IMR-90 (cell line): ENCODE measurements around the gene SLC13A1. TPM values are rescaled to one million over a fixed set of nuclear protein-coding genes. Genes with fewer than 3 reads are reported as not detected.

Experiments
- ATAC-seq: fragments of 200-7000 bp; cut with Tn5 transposase; 2 replicates; pipeline ENCODE4 v1.9.1; 2020; ENCODE audit warnings: low read depth, mild to moderate bottlenecking, moderate library complexity
- BruUV-seq: library from RNA; stranded (reverse); fragments of 400-500 nt; replicated peaks from 2 replicates; lab custom pipeline; 2021; lab: Mats Ljungman, UMichigan
- CTCF ChIA-PET: fragments of 300-600 bp; formaldehyde crosslinking; extraction: SDS; loops from one replicate; lab custom pipeline; 2021; ENCODE audit warnings: antibody characterized with exemption; lab: Yijun Ruan, JAX
- POLR2A ChIA-PET: fragments of 300-600 bp; sonication (Branson Sonifier 250); formaldehyde crosslinking; loops from one replicate; lab custom pipeline; 2022; ENCODE audit warnings: antibody characterized with exemption; ENCODE audit not compliant: unreplicated experiment; lab: Charles Lee
- DNase-seq: peaks from one replicate; pipeline ENCODE4 v3.0.0; 2013
- H2AFZ ChIP-seq: replicated peaks from 2 replicates; pipeline ENCODE3; 2013; ENCODE audit warnings: low read length, mild to moderate bottlenecking; ENCODE audit not compliant: poor library complexity
- H2AK5ac ChIP-seq: 2 replicates; pipeline ENCODE4 v1.6.1; 2013; ENCODE audit warnings: low read depth, low read length, inconsistent platforms
- H2AK9ac ChIP-seq: replicated peaks from 2 replicates; pipeline ENCODE3; 2013; ENCODE audit warnings: mild to moderate bottlenecking, low read depth, low read length, moderate library complexity; ENCODE audit not compliant: poor library complexity
- H2BK120ac ChIP-seq: 2 replicates; pipeline ENCODE4 v1.6.1; 2013; ENCODE audit warnings: low read depth, low read length, inconsistent platforms
- H2BK15ac ChIP-seq: 3 replicates; pipeline ENCODE4 v1.6.1; 2013; ENCODE audit warnings: low read depth, low read length, inconsistent platforms
- H2BK20ac ChIP-seq: 2 replicates; pipeline ENCODE4 v1.6.1; 2013; ENCODE audit warnings: low read depth, mild to moderate bottlenecking, inconsistent platforms, low read length, moderate library complexity
- H2BK5ac ChIP-seq: 2 replicates; pipeline ENCODE4 v1.6.1; 2013; ENCODE audit warnings: mild to moderate bottlenecking, low read depth, low read length, inconsistent platforms; ENCODE audit not compliant: poor library complexity, severe bottlenecking
- H3K14ac ChIP-seq: replicated peaks from 2 replicates; pipeline ENCODE4 v1.6.1; 2013; ENCODE audit warnings: low read depth, low read length, inconsistent platforms
- H3K18ac ChIP-seq: 2 replicates; pipeline ENCODE4 v1.6.1; 2013; ENCODE audit warnings: low read depth, low read length, control low read depth
- H3K23ac ChIP-seq: 2 replicates; pipeline ENCODE4 v1.6.1; 2013; ENCODE audit warnings: low read depth, low read length, inconsistent platforms
- H3K27ac ChIP-seq: 2 replicates; pipeline ENCODE4 v1.5.1; 2013; ENCODE audit warnings: mild to moderate bottlenecking, control low read depth, low read length; ENCODE audit not compliant: insufficient read depth
- H3K27me3 ChIP-seq: 2 replicates; pipeline ENCODE4 v1.6.1; 2013; ENCODE audit warnings: low read length; ENCODE audit not compliant: control insufficient read depth, insufficient read depth
- H3K36me3 ChIP-seq: 2 replicates; pipeline ENCODE4 v1.6.1; 2013; ENCODE audit warnings: low read length, mixed read lengths; ENCODE audit not compliant: control insufficient read depth, insufficient read depth
- H3K4ac ChIP-seq: 2 replicates; pipeline ENCODE4 v1.6.1; 2013; ENCODE audit warnings: low read depth, low read length, inconsistent platforms
- H3K4me1 ChIP-seq: 2 replicates; pipeline ENCODE4 v1.6.1; 2013; ENCODE audit warnings: low read length, mixed read lengths; ENCODE audit not compliant: control insufficient read depth, insufficient read depth
- H3K4me2 ChIP-seq: 2 replicates; pipeline ENCODE4 v1.6.1; 2013; ENCODE audit warnings: low read depth, mild to moderate bottlenecking, control low read depth, low read length, moderate library complexity
- H3K4me3 ChIP-seq: 2 replicates; pipeline ENCODE4 v1.5.1; 2013; ENCODE audit warnings: low read depth, mild to moderate bottlenecking, control low read depth, low read length, moderate library complexity; ENCODE audit not compliant: insufficient read depth
- H3K56ac ChIP-seq: 2 replicates; pipeline ENCODE4 v1.6.1; 2013; ENCODE audit warnings: low read length, inconsistent platforms; ENCODE audit not compliant: insufficient read depth; ENCODE audit errors: extremely low read depth
- H3K79me1 ChIP-seq, 2 experiments: 2 replicates each; pipeline ENCODE4 v1.6.1; 2013; ENCODE audit warnings: low read length in 2 of 2, inconsistent platforms in 1 of 2, low read depth in 1 of 2
- H3K9ac ChIP-seq: 2 replicates; pipeline ENCODE4 v1.6.1; 2013; ENCODE audit warnings: low read depth, low read length, control low read depth
- H3K9me1 ChIP-seq: 2 replicates; pipeline ENCODE4 v1.6.1; 2013; ENCODE audit warnings: low read length, inconsistent platforms; ENCODE audit not compliant: insufficient read depth
- H3K9me3 ChIP-seq: 2 replicates; pipeline ENCODE4 v1.6.1; 2013; ENCODE audit warnings: low read length; ENCODE audit not compliant: control insufficient read depth, insufficient read depth
- H4K20me1 ChIP-seq: 2 replicates; pipeline ENCODE4 v1.6.1; 2013; ENCODE audit warnings: low read length, inconsistent platforms; ENCODE audit not compliant: insufficient read depth
- H4K5ac ChIP-seq: 2 replicates; pipeline ENCODE4 v1.6.1; 2013; ENCODE audit warnings: mild to moderate bottlenecking, low read depth, low read length, control low read depth
- H4K8ac ChIP-seq, 2 experiments: 2 replicates each; pipeline ENCODE4 v1.6.1; 2013; ENCODE audit warnings: low read depth in 2 of 2, low read length in 2 of 2, control low read depth in 1 of 2, inconsistent platforms in 1 of 2
- H4K91ac ChIP-seq: 2 replicates; pipeline ENCODE4 v1.6.1; 2013; ENCODE audit warnings: low read depth, low read length, inconsistent platforms; ENCODE audit not compliant: insufficient read depth
- BHLHE40 ChIP-seq: fragments of 150-350 bp; IDR thresholded peaks from 2 replicates; pipeline ENCODE4 v1.6.1; 2016; ENCODE audit warnings: mild to moderate bottlenecking, low read depth, low read length
- CEBPB ChIP-seq: IDR thresholded peaks from 2 replicates; pipeline ENCODE4 v1.6.1; 2012; ENCODE audit warnings: low read depth, low read length, improper control_type of control experiment
- CHD1 ChIP-seq: IDR thresholded peaks from 2 replicates; pipeline ENCODE4 v1.6.1; 2012; ENCODE audit warnings: low read depth, low read length, improper control_type of control experiment
- CTCF ChIP-seq: conservative IDR thresholded peaks from 2 replicates; pipeline ENCODE4 v1.5.1; 2012; ENCODE audit warnings: mild to moderate bottlenecking, low read depth, low read length, improper control_type of control experiment
- ELK1 ChIP-seq: fragments of 150-350 bp; IDR thresholded peaks from 2 replicates; pipeline ENCODE4 v1.6.1; 2016; ENCODE audit warnings: low read depth, mild to moderate bottlenecking, low read length, moderate library complexity, borderline replicate concordance
- FOS ChIP-seq: fragments of 150-350 bp; IDR thresholded peaks from 2 replicates; pipeline ENCODE4 v1.6.1; 2016; ENCODE audit warnings: low read depth, low read length
- MAFK ChIP-seq: IDR thresholded peaks from 2 replicates; pipeline ENCODE4 v1.6.1; 2012; ENCODE audit warnings: low read depth, low read length, improper control_type of control experiment
- MAZ ChIP-seq: IDR thresholded peaks from 2 replicates; pipeline ENCODE4 v1.6.1; 2012; ENCODE audit warnings: low read depth, mild to moderate bottlenecking, low read length, improper control_type of control experiment, moderate library complexity, borderline replicate concordance
- MXI1 ChIP-seq: IDR thresholded peaks from 2 replicates; pipeline ENCODE4 v1.6.1; 2012; ENCODE audit warnings: low read depth, mild to moderate bottlenecking, low read length, moderate library complexity, borderline replicate concordance
- NFE2L2 ChIP-seq: fragments of 150-350 bp; IDR thresholded peaks from 2 replicates; pipeline ENCODE4 v1.6.1; 2016; ENCODE audit warnings: low read depth, mild to moderate bottlenecking, low read length
- POLR2A ChIP-seq: IDR thresholded peaks from 2 replicates; pipeline ENCODE4 v1.6.1; 2012; ENCODE audit warnings: mild to moderate bottlenecking, low read depth, low read length
- RAD21 ChIP-seq: IDR thresholded peaks from 2 replicates; pipeline ENCODE4 v1.6.1; 2012; ENCODE audit warnings: low read length, improper control_type of control experiment
- RCOR1 ChIP-seq: IDR thresholded peaks from 2 replicates; pipeline ENCODE4 v1.6.1; 2012; ENCODE audit warnings: mild to moderate bottlenecking, low read length, improper control_type of control experiment; ENCODE audit not compliant: insufficient replicate concordance
- RFX5 ChIP-seq: IDR thresholded peaks from 2 replicates; pipeline ENCODE4 v1.8.0; 2012; ENCODE audit warnings: low read depth, mild to moderate bottlenecking, low read length, moderate library complexity
- SMC3 ChIP-seq: fragments of 150-350 bp; IDR thresholded peaks from 2 replicates; pipeline ENCODE4 v1.6.1; 2016; ENCODE audit warnings: low read depth, mild to moderate bottlenecking, antibody characterized with exemption, low read length, moderate library complexity
- USF2 ChIP-seq: fragments of 150-350 bp; IDR thresholded peaks from 2 replicates; pipeline ENCODE4 v1.6.1; 2017; ENCODE audit warnings: mild to moderate bottlenecking, antibody characterized with exemption, low read length, low read depth
- WGBS, 2 experiments: methylation state at CpG; one replicate each; pipeline versions ENCODE4 v1.1.5 to v1.1.7; 2013; ENCODE audit warnings: missing lambda C conversion rate in 2 of 2; ENCODE audit not compliant: insufficient read length in 1 of 2; ENCODE audit errors: extremely low coverage in 2 of 2; 5-methylcytosine and 5-hydroxymethylcytosine counted together
- dilution Hi-C: fragments of 300-500 bp; cut with HindIII; formaldehyde crosslinking; loops from one replicate; pipeline ENCODE4 v1.14.3; 2018; ENCODE audit warnings: low sequenced_read_pairs; ENCODE audit not compliant: unreplicated experiment
- in situ Hi-C: fragments of 300-500 bp; cut with MboI; formaldehyde crosslinking; loops from 3 replicates; pipeline ENCODE4 v1.14.3; 2019; ENCODE audit warnings: low sequenced_read_pairs, inconsistent platforms, mixed read lengths
- intact Hi-C: fragments of 100-400 bp; cut with micrococcal nuclease; formaldehyde crosslinking; loops from 2 replicates; pipeline ENCODE4 v1.10.0; 2022
- polyA plus RNA-seq, 3 experiments: library from polyadenylated mRNA; depleted of rRNA; stranded (reverse); fragments of >200 nt; gene quantifications; 2 replicates each; pipeline ENCODE4 v1.2.3, GENCODE V29; 2012; ENCODE audit warnings: low replicate concordance in 1 of 3
- total RNA-seq: library from RNA; depleted of rRNA; stranded (reverse); fragments of >200 nt; gene quantifications from 2 replicates; pipeline ENCODE4 v1.2.3, GENCODE V29; 2012

The SLC13A1 gene
- total and polyA plus RNA-seq, 2 of the 4 experiments (the other 2 are of a cell fraction), result not detected

GRCh38 chr7:123067814-123068213 lies 132.0 kb downstream of the SLC13A1 start:
- H2BK15ac ChIP-seq, result no peak overlapping the region
- intact Hi-C loops (no loop called here), in situ Hi-C loops (no loop called here), dilution Hi-C loops (no loop called here)
- no peak overlapping the region for H4K91ac ChIP-seq
- no peak overlapping the region for H3K23ac ChIP-seq
- no peak overlapping the region for H4K5ac ChIP-seq
- H3K9me1 ChIP-seq, result no peaks in the 10 kb centered on the region
- H3K27ac ChIP-seq, result no peak overlapping the region
- no peak overlapping the region for H2AK9ac ChIP-seq
- no peak overlapping the region for H2BK120ac ChIP-seq
- no peak overlapping the region for H4K8ac ChIP-seq
- no peaks in the 10 kb centered on the region for H3K27me3 ChIP-seq
- no peak overlapping the region for H2AK5ac ChIP-seq
- no peak overlapping the region for H3K4me2 ChIP-seq
- H3K79me1 ChIP-seq, result no peaks in the 10 kb centered on the region
- no peak for TF ChIP-seq RAD21
- TF ChIP-seq MXI1, result no peak
- TF ChIP-seq MAFK, result no peak
- no peak for TF ChIP-seq SMC3
- TF ChIP-seq RFX5, result no peak
- no peak for TF ChIP-seq RCOR1
- no peak for TF ChIP-seq MAZ
- no peak for TF ChIP-seq CTCF
- no peak for TF ChIP-seq NFE2L2
- no peak for TF ChIP-seq POLR2A
- TF ChIP-seq CEBPB, result no peak
- TF ChIP-seq BHLHE40, result no peak
- TF ChIP-seq ELK1, result no peak
- TF ChIP-seq FOS, result no peak
- TF ChIP-seq CHD1, result no peak
- no peak for TF ChIP-seq USF2
- H3K4me3 ChIP-seq, result no peak overlapping the region
- BruUV-seq, result no TSS peak
- no peak overlapping the region for H3K9ac ChIP-seq
- no peak overlapping the region for H2BK5ac ChIP-seq
- ATAC-seq (no peak), DNase-seq (no peak)
- H3K4ac ChIP-seq, result no peak overlapping the region
- peaks cover 14% of the 10 kb centered on the region for H3K9me3 ChIP-seq
- no peaks in the 10 kb centered on the region for H4K20me1 ChIP-seq
- no peaks in the 10 kb centered on the region for H3K36me3 ChIP-seq
- no peak overlapping the region for H3K14ac ChIP-seq
- no peak overlapping the region for H2BK20ac ChIP-seq
- H3K4me1 ChIP-seq, result no peaks in the 10 kb centered on the region
- H3K18ac ChIP-seq, result no peak overlapping the region
- WGBS, 2 experiments, result 60% methylated on average over 1 of the region's 3 CpGs; no CpG with 5 or more reads in 1 of the 2 experiments
- H2AFZ ChIP-seq, result no peak overlapping the region
- CTCF ChIA-PET, result no interaction called here
- H3K56ac ChIP-seq, result no peak overlapping the region
- POLR2A ChIA-PET, result no interaction called here
